HuH-7.5 (cell line): ENCODE measurements around the gene EID2B.
A peak's percentile ranks its signal among the peaks of the same experiment; 100 is the strongest.

ENCODE experiments used
- DNase-seq: peaks from one replicate; pipeline ENCODE4 v3.0.0; 2011; ENCODE audit warnings: low spot score

EID2B gene

DNA sequence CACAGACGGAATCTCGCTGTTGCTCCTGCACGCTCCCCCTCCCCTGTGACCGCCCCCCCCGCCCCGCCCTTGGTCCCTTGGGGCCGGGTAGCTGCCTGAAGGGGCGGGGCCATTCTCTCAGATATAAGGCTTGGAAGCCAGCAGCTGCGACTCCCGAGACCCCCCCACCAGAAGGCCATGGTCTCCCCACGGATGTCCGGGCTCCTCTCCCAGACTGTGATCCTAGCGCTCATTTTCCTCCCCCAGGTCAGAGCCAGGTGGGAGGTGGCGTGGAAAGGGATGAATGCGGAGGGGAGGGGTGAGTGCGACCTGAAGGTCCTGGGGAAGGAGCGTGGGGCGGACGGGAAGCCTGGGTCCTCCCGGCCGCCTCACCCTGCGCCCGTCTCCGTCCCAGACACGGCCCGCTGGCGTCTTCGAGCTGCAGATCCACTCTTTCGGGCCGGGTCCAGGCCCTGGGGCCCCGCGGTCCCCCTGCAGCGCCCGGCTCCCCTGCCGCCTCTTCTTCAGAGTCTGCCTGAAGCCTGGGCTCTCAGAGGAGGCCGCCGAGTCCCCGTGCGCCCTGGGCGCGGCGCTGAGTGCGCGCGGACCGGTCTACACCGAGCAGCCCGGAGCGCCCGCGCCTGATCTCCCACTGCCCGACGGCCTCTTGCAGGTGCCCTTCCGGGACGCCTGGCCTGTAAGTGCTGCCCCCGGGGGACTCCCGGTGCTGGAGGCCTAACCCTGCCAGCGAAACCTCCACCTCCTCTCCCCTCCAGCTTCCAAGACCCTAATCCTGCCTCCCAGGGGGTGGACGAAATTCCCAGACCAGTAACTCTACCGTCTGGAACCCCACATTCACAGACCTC, 33.6 kb downstream of the EID2B start, which contains the start of gene DLL3:
DLL3 (plus strand) TSS at position 150 of the 845 bp plus-strand sequence; CDS start at position 178, 28 bp downstream.
- no peak for DNase-seq

DNA sequence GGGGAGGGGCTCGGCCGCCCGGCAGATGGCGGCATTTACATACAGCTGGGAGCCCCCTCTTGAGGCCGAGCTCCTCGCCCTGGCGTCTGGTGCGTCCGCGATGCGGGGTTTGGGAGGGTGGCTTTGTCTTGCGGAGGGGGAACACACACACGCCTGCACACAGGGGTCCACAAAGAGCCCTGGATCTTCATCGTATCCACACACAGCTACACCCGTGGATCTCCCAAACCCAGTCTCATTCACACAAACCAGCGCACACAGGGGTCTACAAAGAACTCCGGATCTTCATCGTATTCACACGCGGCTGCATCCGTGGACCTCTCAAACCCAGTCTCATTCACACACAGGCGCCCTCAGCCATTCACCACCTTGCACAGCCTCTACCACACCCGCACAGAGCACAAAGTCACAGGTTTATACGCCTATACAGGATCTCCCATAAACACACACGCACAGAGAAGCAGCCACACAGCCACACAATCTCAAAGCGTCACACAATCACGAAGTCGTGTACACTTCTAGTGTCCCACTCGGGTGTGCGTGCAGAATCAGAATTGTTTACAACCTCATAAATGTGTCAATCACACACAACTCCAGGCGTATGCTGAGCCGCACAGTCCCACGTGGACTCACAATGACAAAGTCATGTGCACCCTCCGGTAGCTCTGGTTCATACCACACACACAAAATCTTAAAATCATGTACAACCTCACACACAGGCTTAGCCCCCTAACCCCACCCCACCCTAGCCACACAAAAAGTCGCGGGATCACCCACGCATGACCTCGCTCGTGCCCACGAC, 34.5 kb downstream of the EID2B start:
- DNase-seq, result peak; percentile 77

DNA sequence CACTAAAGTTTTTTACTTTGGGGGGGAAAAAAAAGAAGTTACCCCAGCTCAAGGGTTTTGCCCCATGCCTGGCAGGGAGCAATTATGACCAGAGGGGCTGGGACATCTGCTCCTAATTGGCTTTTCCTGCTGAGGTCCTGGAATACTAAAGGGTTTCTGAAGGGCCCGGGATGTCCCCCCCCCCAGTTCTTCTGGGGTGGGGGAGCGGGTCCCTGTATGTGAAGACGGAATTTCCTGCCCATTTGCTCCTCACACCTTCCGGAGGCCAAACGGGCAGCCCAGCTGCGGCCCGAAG, 35.0 kb downstream of the EID2B start:
- DNase-seq, result no peak

DNA sequence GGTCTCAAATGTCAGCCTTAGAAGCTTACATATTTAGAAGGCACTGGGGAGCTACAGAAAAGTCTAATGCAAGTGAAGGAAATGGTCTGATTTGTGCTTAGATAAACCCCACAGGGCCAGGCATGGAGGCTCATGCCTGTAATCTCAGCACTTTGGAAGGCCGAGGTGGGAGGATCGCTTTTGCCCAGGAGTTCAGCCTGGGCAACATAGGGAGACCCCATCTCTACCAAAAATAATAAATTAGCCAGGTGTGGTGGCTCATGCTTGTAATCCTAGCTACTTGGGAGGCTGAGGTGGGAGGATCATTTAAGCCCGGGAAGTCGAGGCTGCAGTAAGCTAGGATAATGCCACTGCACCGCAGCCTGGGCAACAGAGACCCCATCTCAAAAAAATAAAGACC, 36.6 kb downstream of the EID2B start:
- DNase-seq, result no peak

DNA sequence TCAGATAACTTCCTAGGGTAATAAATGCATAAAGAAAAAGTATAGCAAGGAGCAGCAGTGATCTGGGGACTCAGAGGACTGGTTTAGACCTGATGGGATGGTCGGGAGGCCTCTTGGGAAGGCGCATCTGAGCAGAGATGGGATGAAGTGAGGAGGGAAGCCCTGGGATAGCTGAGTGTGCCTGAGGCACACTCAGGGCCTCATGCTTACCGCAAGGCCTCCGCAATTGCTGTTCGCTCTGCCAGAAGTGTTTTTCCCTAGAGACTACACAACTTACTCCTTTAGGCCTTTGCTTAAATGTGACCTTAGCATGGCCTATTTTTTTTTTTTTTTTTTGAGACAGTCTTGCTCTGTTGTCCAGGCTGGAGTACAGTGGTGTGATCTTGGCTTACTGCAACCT, 38.0 kb downstream of the EID2B start:
- DNase-seq, result no peak

DNA sequence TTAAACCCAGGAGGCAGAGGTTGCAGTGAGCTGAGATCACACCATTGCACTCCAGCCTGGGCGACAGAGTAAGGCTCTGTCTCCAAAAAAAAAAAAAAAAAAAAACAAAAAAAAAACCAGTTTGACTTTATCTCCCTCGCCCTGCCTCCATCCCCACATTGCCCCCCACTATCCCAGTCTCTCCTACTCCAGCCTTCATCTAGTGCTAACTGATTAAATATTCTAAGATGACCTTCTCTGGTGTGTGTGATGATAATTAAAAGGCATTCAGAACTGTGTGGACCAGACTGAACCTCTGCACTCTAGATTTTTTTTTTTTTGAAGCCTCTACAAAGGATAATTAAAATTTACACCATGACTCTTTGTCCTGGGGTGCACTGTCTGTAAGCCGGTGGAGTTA, 39.9 kb downstream of the EID2B start:
- DNase-seq, result no peak

DNA sequence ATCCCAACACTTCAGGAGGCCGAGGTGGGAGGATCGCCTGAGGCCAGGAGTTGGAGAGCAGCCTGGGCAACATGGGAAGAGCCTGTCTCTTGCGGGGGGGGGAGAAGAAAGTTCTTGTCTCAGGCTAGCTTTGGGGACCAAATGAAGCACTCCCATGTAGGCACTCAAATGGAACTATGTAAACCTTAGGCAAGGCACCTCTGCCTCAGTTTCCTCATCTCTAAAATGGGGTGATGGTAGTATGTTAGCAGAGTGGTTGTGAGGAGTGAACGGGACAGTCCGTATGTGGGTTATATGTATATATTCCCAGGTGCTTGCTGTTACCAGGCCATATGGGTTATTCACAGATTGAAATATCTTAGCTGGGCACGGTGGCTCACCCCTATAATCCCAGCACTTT, 40.4 kb downstream of the EID2B start:
- DNase-seq, result no peak

DNA sequence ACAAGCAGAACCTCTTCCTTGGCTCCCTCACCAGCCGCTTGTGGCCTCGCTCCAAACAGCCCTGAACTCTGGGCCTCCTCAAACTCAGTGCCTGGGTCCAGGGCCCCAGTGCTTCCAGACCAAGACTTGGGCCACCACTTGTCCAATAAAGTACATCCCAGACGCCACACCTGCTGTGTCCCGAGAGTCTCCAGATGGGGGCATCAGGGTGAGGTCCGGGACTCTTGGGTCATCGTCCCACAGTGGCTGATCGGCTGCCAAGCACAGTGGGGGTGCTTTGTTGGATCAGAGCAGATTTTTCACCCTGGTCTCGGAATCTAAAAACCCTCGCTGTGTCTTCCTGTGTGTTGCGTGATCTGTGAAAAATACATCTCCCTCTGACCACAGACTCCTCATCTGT, 42.9 kb downstream of the EID2B start:
- no peak for DNase-seq

DNA sequence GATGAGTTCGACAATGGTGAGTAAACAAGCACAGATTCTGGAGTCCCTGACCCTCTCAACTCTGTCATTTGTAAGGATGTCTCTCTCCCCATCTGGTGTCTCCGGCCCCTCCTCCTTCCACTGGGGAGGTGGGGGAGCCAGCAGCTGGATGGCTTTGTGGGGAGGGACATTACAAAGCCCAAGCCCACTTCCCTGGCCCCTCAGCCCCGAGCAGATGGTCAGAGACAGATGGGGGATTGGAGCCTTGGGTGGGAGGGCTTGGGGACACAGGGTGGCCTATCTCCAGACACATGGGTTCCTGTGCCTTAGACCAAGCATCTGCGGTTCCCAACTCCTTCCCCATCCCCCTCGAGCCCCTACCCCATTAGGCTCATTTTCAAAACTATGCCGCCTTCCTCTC, 49.5 kb downstream of the EID2B start:
- DNase-seq, result no peak

DNA sequence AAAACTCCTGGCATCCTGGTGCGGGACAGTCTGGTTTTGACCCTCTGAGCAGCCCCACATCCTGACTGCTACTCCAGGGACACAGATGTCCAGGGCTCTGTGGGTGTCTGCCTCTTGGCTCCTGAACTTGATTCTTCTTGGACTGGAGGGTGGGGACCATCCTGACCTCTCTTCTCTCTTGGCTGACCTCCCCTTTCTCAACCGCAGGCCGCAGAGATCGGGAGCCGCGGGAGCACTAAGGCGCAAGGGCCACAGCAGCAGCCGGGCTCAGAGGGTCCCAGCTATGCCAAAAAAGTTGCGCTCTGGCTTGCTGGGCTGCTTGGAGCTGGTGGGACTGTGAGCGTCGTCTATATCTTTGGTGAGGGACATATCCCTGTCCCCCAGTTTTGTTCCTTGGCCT, 51.0 kb downstream of the EID2B start:
- DNase-seq, result no peak

DNA sequence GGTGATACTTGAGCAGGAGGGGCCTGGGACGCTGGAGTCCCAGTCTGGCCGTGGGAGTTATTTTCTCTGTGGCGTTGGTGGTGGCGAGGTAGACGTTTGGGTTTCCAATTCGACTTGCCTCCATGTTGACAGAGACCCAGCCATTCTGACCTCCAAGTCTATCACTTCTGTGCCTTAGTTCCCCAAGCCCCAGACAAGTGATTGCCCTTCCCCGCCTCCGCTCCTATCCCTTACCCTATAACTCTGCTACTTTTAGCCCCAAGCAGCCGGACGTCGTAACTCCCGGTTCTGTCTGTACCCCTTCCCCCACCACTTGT, 51.5 kb downstream of the EID2B start:
- DNase-seq, result no peak
